ENCODE results near the gene PTPN7. TPM values are rescaled to one million over a fixed set of nuclear protein-coding genes. Genes with fewer than 3 reads are reported as not detected.
"Not testable (repeated sequence)": the region's sequence is repeated elsewhere in the genome, so short reads cannot be mapped to it uniquely, and the experiment has no call there.

The PTPN7 gene
- total RNA-seq, 1 donor from 2014 or later, result 7.9 TPM

GRCh38 chr1:202182040-202182877 lies 21.9 kb upstream of the PTPN7 start:
- no peaks in the 10 kb centered on the region for H3K27me3 ChIP-seq
- TF ChIP-seq POLR2A (IDR thresholded peaks at IDR 0.05), result no peak
- intact Hi-C loops (cut with DNase I), result loop anchor here (10.0 kb wide), 1 partner anchor 533 kb away; the partner anchor contains the start of gene SYT2

GRCh38 chr1:202181586-202181985 lies 21.2 kb upstream of the PTPN7 start:
- no peaks in the 10 kb centered on the region for H3K36me3 ChIP-seq
- peaks cover 5% of the 10 kb centered on the region for H3K4me1 ChIP-seq
- H3K27ac ChIP-seq, result no peak overlapping the region
- DNase-seq (ENCODE audit: extremely low spot score in 2 of 2), result no peak
- no peaks in the 10 kb centered on the region for H3K27me3 ChIP-seq
- no peak overlapping the region for H3K4me3 ChIP-seq
- intact Hi-C loops (cut with DNase I), result loop anchor here (10.0 kb wide), 1 partner anchor 533 kb away; the partner anchor contains the start of gene SYT2
- TF ChIP-seq POLR2A (IDR thresholded peaks at IDR 0.05), result no peak
- no peak for TF ChIP-seq POLR2AphosphoS5 (IDR thresholded peaks at IDR 0.05; ENCODE audit: insufficient read depth in 1 of 2, low read depth in 1 of 2)
- TF ChIP-seq CTCF (IDR thresholded peaks at IDR 0.05), result no peak
- H3K9me3 ChIP-seq, result no peaks in the 10 kb centered on the region

More at GRCh38 chr1:202182040-202182877, 21.9 kb upstream of the PTPN7 start:
- no peak for DNase-seq (ENCODE audit: extremely low spot score in 2 of 2)
- Histone ChIP-seq H3K4me3 (no peak overlapping the region), H3K27ac (no peak overlapping the region), H3K36me3 (no peaks in the 10 kb centered on the region), H3K9me3 (no peaks in the 10 kb centered on the region), H3K4me1 (peaks cover 5% of the 10 kb centered on the region)

- not testable (repeated sequence) for H3K4me3 ChIP-seq; DNase-seq (ENCODE audit: extremely low spot score in 2 of 2); H3K27me3 ChIP-seq; H3K36me3 ChIP-seq; H3K27ac ChIP-seq; H3K9me3 ChIP-seq; H3K4me1 ChIP-seq
- intact Hi-C loops (cut with DNase I), result loop anchor here (10.0 kb wide), 1 partner anchor 534 kb away; the partner anchor contains the start of gene SYT2
Measured at GRCh38 chr1:202180751-202181139, 20.3 kb upstream of the PTPN7 start.

GRCh38 chr1:202179828-202180750 lies 19.7 kb upstream of the PTPN7 start:
- H3K36me3 ChIP-seq, result no peaks in the 10 kb centered on the region
- intact Hi-C loops (cut with DNase I), result loop anchor here (10.0 kb wide), 1 partner anchor 535 kb away; the partner anchor contains the start of gene SYT2
- H3K27ac ChIP-seq, result no peak overlapping the region
- TF ChIP-seq CTCF (IDR thresholded peaks at IDR 0.05) (no peak), POLR2AphosphoS5 (IDR thresholded peaks at IDR 0.05; ENCODE audit: insufficient read depth in 1 of 2, low read depth in 1 of 2) (no peak), POLR2A (IDR thresholded peaks at IDR 0.05) (no peak)
- no peaks in the 10 kb centered on the region for H3K9me3 ChIP-seq
- DNase-seq (ENCODE audit: extremely low spot score in 2 of 2), result no peak
- H3K4me1 ChIP-seq, result peaks cover 5% of the 10 kb centered on the region
- H3K27me3 ChIP-seq, result no peaks in the 10 kb centered on the region
- H3K4me3 ChIP-seq, result no peak overlapping the region

- no peak overlapping the region for H3K4me3 ChIP-seq
- H3K27me3 ChIP-seq, result no peaks in the 10 kb centered on the region
- H3K27ac ChIP-seq, result no peak overlapping the region
- intact Hi-C loops (cut with DNase I), result no loop called here
- TF ChIP-seq CTCF (IDR thresholded peaks at IDR 0.05) (no peak), POLR2AphosphoS5 (IDR thresholded peaks at IDR 0.05; ENCODE audit: insufficient read depth in 1 of 2, low read depth in 1 of 2) (no peak), POLR2A (IDR thresholded peaks at IDR 0.05) (no peak)
- H3K9me3 ChIP-seq, result no peaks in the 10 kb centered on the region
- no peaks in the 10 kb centered on the region for H3K36me3 ChIP-seq
- no peak for DNase-seq (ENCODE audit: extremely low spot score in 2 of 2)
- H3K4me1 ChIP-seq, result no peaks in the 10 kb centered on the region
Measured at GRCh38 chr1:202176949-202177927, 16.8 kb upstream of the PTPN7 start.
